GM10847 (cell line): ENCODE measurements around the gene KCTD11.

Experiments
- POLR2A ChIP-seq: IDR thresholded peaks from 2 replicates; pipeline ENCODE4 v1.6.1; 2011; ENCODE audit not compliant: insufficient read length; ENCODE audit errors: extremely low read depth

KCTD11 gene

GRCh38 chr17:7351665-7352502 is at the start of gene KCTD11:
Gene KCTD11 (plus strand): TSS chr17:7352162.
- TF ChIP-seq POLR2A, result peak; percentile 38

GRCh38 chr17:7304179-7304578 is 47.8 kb upstream of the KCTD11 start:
- TF ChIP-seq POLR2A, result no peak

GRCh38 chr17:7306911-7307685 is 44.9 kb upstream of the KCTD11 start, which contains the start of gene EIF5A:
Gene EIF5A (plus strand): TSS chr17:7307628. CDS start chr17:7309636, 2,008 bp downstream.
- peak; percentile 58 for TF ChIP-seq POLR2A

- TF ChIP-seq POLR2A, result no peak
These were observed 44.0 kb upstream of the KCTD11 start for GRCh38 chr17:7307686-7308624.

GRCh38 chr17:7308625-7309433 is 43.1 kb upstream of the KCTD11 start:
- peak; percentile 0 for TF ChIP-seq POLR2A

GRCh38 chr17:7309628-7310027 is 42.3 kb upstream of the KCTD11 start:
- no peak for TF ChIP-seq POLR2A

- no peak for TF ChIP-seq POLR2A
These were observed 40.8 kb upstream of the KCTD11 start for GRCh38 chr17:7311110-7311705.

- TF ChIP-seq POLR2A, result no peak
These were observed 39.4 kb upstream of the KCTD11 start for GRCh38 chr17:7312432-7313087.

- TF ChIP-seq POLR2A, result no peak
These were observed 38.7 kb upstream of the KCTD11 start for GRCh38 chr17:7313088-7313889.

- TF ChIP-seq POLR2A, result no peak
These were observed 37.9 kb upstream of the KCTD11 start for GRCh38 chr17:7313890-7314718.

- TF ChIP-seq POLR2A, result peak; percentile 79
These were observed 37.0 kb upstream of the KCTD11 start, which contains the start of gene GPS2 for GRCh38 chr17:7314719-7315569. Gene GPS2 (minus strand): TSS chr17:7315360. CDS start chr17:7315052, 308 bp downstream.
